Liver (tissue), 3 donors: ENCODE data around the gene INSM1.

Experiments used
- JUND ChIP-seq, 2 donors: IDR thresholded peaks; 2 replicates each; pipeline ENCODE4 v1.6.1; 2016; ENCODE audit warnings: antibody characterized with exemption in 2 of 2
- TAF1 ChIP-seq: conservative IDR thresholded peaks from 2 replicates; pipeline ENCODE4 v1.6.1; 2016; ENCODE audit warnings: antibody characterized with exemption, mild to moderate bottlenecking
- YY1 ChIP-seq: IDR thresholded peaks from 2 replicates; pipeline ENCODE4 v1.6.1; 2016; ENCODE audit warnings: antibody characterized with exemption, mild to moderate bottlenecking
- TF ChIP-seq, protein P1 (sequence below): IDR thresholded peaks from 2 replicates; pipeline ENCODE4 v1.6.1; 2016; ENCODE audit warnings: antibody characterized with exemption, mild to moderate bottlenecking
- TF ChIP-seq, protein P2 (sequence below): fragments of 150-350 bp; IDR thresholded peaks from 2 replicates; pipeline ENCODE4 v1.5.1; 2017; ENCODE audit warnings: improper control_type of control experiment, low read depth, low read length; ENCODE audit not compliant: missing input control
- donor health status: healthy.
- donor health status: healthy.

DNA sequence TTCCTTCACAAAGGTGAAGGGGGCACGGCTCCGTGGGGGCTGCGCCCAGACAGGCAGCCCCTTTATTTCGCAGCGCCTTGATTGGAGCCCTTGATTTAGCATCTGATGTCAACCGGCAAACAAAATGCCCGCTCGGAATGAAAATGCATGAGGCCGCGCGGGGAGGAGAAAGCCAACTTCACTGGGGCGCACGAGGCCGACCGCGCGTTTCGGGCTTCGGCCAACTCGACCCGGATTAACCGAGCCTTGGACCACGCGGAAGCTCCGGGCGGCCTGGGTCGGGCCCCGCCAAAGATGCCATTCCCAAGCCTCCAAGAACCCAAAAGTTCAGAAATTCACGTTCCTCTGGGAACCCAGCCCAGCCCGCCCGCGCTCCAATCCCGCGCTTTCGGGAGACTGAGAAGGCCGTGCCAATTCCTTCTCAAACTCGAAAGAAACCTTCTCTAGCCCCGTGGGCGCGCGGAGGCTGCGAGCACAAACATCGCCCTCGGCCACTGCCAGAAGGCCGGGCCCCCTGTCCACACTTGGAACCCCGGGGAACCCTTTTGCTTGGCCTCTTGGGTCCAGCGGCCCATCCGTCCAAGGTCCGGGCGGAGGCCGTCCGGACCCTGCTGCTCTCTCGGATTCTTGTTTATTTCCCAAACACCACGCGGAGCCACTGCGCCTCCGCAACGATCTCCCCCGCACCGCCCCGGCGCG, 879 bp upstream of the INSM1 start:
- no peak for TF ChIP-seq YY1
- no peak for TF ChIP-seq JUND (IDR thresholded peaks at IDR 0.05)
- TF ChIP-seq, protein P1, sequence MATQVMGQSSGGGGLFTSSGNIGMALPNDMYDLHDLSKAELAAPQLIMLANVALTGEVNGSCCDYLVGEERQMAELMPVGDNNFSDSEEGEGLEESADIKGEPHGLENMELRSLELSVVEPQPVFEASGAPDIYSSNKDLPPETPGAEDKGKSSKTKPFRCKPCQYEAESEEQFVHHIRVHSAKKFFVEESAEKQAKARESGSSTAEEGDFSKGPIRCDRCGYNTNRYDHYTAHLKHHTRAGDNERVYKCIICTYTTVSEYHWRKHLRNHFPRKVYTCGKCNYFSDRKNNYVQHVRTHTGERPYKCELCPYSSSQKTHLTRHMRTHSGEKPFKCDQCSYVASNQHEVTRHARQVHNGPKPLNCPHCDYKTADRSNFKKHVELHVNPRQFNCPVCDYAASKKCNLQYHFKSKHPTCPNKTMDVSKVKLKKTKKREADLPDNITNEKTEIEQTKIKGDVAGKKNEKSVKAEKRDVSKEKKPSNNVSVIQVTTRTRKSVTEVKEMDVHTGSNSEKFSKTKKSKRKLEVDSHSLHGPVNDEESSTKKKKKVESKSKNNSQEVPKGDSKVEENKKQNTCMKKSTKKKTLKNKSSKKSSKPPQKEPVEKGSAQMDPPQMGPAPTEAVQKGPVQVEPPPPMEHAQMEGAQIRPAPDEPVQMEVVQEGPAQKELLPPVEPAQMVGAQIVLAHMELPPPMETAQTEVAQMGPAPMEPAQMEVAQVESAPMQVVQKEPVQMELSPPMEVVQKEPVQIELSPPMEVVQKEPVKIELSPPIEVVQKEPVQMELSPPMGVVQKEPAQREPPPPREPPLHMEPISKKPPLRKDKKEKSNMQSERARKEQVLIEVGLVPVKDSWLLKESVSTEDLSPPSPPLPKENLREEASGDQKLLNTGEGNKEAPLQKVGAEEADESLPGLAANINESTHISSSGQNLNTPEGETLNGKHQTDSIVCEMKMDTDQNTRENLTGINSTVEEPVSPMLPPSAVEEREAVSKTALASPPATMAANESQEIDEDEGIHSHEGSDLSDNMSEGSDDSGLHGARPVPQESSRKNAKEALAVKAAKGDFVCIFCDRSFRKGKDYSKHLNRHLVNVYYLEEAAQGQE = no peak
- no peak for TF ChIP-seq TAF1
- TF ChIP-seq, protein P2, sequence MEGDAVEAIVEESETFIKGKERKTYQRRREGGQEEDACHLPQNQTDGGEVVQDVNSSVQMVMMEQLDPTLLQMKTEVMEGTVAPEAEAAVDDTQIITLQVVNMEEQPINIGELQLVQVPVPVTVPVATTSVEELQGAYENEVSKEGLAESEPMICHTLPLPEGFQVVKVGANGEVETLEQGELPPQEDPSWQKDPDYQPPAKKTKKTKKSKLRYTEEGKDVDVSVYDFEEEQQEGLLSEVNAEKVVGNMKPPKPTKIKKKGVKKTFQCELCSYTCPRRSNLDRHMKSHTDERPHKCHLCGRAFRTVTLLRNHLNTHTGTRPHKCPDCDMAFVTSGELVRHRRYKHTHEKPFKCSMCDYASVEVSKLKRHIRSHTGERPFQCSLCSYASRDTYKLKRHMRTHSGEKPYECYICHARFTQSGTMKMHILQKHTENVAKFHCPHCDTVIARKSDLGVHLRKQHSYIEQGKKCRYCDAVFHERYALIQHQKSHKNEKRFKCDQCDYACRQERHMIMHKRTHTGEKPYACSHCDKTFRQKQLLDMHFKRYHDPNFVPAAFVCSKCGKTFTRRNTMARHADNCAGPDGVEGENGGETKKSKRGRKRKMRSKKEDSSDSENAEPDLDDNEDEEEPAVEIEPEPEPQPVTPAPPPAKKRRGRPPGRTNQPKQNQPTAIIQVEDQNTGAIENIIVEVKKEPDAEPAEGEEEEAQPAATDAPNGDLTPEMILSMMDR = no peak
